ENCODE data around the gene IRF4. TPM values are rescaled to one million over a fixed set of nuclear protein-coding genes. Genes with fewer than 3 reads are reported as not detected.

Gene IRF4
- total and polyA plus RNA-seq, 4 donors = 0.85 to 5.0 (median 2.9) TPM

GRCh38 chr6:395432-396125 lies 4.0 kb downstream of the IRF4 start:
- peaks cover 8 to 72% (median 57%) of the 10 kb centered on the region in 3 donors for H3K27me3 ChIP-seq (ENCODE audit: control insufficient read depth in 3 of 3, insufficient read depth in 3 of 3, low read length in 2 of 3)
- H3K4me1 ChIP-seq (ENCODE audit: control insufficient read depth in 5 of 5, insufficient read depth in 5 of 5, low read length in 5 of 5) = peaks cover 0 to 25% (median 4%) of the 10 kb centered on the region in 5 donors
- H3K9ac ChIP-seq (ENCODE audit: insufficient read depth in 1 of 2, low read length in 2 of 2) = no peak overlapping the region
- ATAC-seq (ENCODE audit: insufficient read depth, low FRiP score) (no peak), DNase-seq (no peak)
- H3K36me3 ChIP-seq (ENCODE audit: control insufficient read depth in 4 of 4, insufficient read depth in 4 of 4, low read length in 4 of 4) = no peaks in the 10 kb centered on the region
- H3K27ac ChIP-seq (ENCODE audit: low read depth in 1 of 2, low read length in 1 of 2) = no peak overlapping the region
- TF ChIP-seq, protein P1, sequence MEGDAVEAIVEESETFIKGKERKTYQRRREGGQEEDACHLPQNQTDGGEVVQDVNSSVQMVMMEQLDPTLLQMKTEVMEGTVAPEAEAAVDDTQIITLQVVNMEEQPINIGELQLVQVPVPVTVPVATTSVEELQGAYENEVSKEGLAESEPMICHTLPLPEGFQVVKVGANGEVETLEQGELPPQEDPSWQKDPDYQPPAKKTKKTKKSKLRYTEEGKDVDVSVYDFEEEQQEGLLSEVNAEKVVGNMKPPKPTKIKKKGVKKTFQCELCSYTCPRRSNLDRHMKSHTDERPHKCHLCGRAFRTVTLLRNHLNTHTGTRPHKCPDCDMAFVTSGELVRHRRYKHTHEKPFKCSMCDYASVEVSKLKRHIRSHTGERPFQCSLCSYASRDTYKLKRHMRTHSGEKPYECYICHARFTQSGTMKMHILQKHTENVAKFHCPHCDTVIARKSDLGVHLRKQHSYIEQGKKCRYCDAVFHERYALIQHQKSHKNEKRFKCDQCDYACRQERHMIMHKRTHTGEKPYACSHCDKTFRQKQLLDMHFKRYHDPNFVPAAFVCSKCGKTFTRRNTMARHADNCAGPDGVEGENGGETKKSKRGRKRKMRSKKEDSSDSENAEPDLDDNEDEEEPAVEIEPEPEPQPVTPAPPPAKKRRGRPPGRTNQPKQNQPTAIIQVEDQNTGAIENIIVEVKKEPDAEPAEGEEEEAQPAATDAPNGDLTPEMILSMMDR (IDR thresholded peaks at IDR 0.05; ENCODE audit: control extremely low read depth, extremely low read depth) = no peak
- H3K4me3 ChIP-seq = no peak overlapping the region
- H3K9me3 ChIP-seq (ENCODE audit: control insufficient read depth in 4 of 4, insufficient read depth in 3 of 4, low read length in 3 of 4) = no peaks in the 10 kb centered on the region
- 67 to 73% methylated on average over 10 of the region's 10 CpGs for WGBS, 2 donors

GRCh38 chr6:396126-396520 lies 4.6 kb downstream of the IRF4 start:
- ATAC-seq (ENCODE audit: insufficient read depth, low FRiP score) = no peak
- WGBS, 2 donors = 87 to 89% methylated on average over 6 of the region's 6 CpGs
- no peaks in the 10 kb centered on the region for H3K36me3 ChIP-seq (ENCODE audit: control insufficient read depth in 4 of 4, insufficient read depth in 4 of 4, low read length in 4 of 4)
- DNase-seq = no peak
- H3K27me3 ChIP-seq (ENCODE audit: control insufficient read depth in 3 of 3, insufficient read depth in 3 of 3, low read length in 2 of 3) = peaks cover 8 to 68% (median 53%) of the 10 kb centered on the region in 3 donors
- H3K9ac ChIP-seq (ENCODE audit: insufficient read depth in 1 of 2, low read length in 2 of 2) = no peak overlapping the region
- H3K4me3 ChIP-seq = no peak overlapping the region
- TF ChIP-seq, protein P1 (IDR thresholded peaks at IDR 0.05; ENCODE audit: control extremely low read depth, extremely low read depth) = no peak
- no peaks in the 10 kb centered on the region for H3K9me3 ChIP-seq (ENCODE audit: control insufficient read depth in 4 of 4, insufficient read depth in 3 of 4, low read length in 3 of 4)
- H3K4me1 ChIP-seq (ENCODE audit: control insufficient read depth in 5 of 5, insufficient read depth in 5 of 5, low read length in 5 of 5) = peaks cover 0 to 23% (median 4%) of the 10 kb centered on the region in 5 donors
- H3K27ac ChIP-seq (ENCODE audit: low read depth in 1 of 2, low read length in 1 of 2) = no peak overlapping the region

GRCh38 chr6:397056-397455 lies 5.5 kb downstream of the IRF4 start:
- Histone ChIP-seq H3K4me3 (no peak overlapping the region), H3K9me3 (ENCODE audit: control insufficient read depth in 4 of 4, insufficient read depth in 3 of 4, low read length in 3 of 4) (no peaks in the 10 kb centered on the region), H3K27ac (ENCODE audit: low read depth in 1 of 2, low read length in 1 of 2) (no peak overlapping the region), H3K36me3 (ENCODE audit: control insufficient read depth in 4 of 4, insufficient read depth in 4 of 4, low read length in 4 of 4) (no peaks in the 10 kb centered on the region), H3K4me1 (ENCODE audit: control insufficient read depth in 5 of 5, insufficient read depth in 5 of 5, low read length in 5 of 5) (peaks cover 0 to 17% (median 4%) of the 10 kb centered on the region in 5 donors), H3K27me3 (ENCODE audit: control insufficient read depth in 3 of 3, insufficient read depth in 3 of 3, low read length in 2 of 3) (peaks cover 8 to 64% (median 48%) of the 10 kb centered on the region in 3 donors), H3K9ac (ENCODE audit: insufficient read depth in 1 of 2, low read length in 2 of 2) (no peak overlapping the region)
- 87 to 89% methylated on average over 13 of the region's 13 CpGs for WGBS, 2 donors
- TF ChIP-seq, protein P1 (IDR thresholded peaks at IDR 0.05; ENCODE audit: control extremely low read depth, extremely low read depth) = no peak
- no peak for DNase-seq
- no peak for ATAC-seq (ENCODE audit: insufficient read depth, low FRiP score)

Data from lung (tissue), 12 donors.